SK-N-SH (cell line): ENCODE results near the gene DCBLD1. TPM values are rescaled to one million over a fixed set of nuclear protein-coding genes. Genes with fewer than 3 reads are reported as not detected.

Experiments used
- CTCF ChIA-PET: fragments of 300-600, 350-600 bp; formaldehyde crosslinking; extraction: SDS; loops from one replicate; lab custom pipeline; 2021; lab: Yijun Ruan, JAX
- POLR2A ChIA-PET: fragments of 350-600 bp; sonication (Branson Sonifier 250); formaldehyde crosslinking; extraction: SDS; loops from one replicate; lab custom pipeline; 2020; ENCODE audit warnings: antibody characterized with exemption, inconsistent platforms; lab: Yijun Ruan, JAX
- DNase-seq: peaks from one replicate; pipeline ENCODE4 v3.0.0; 2012
- H2AFZ ChIP-seq: fragments of 200-600 bp; sonication (generic); 2 replicates; pipeline ENCODE4 v1.8.1; 2016; ENCODE audit warnings: antibody characterized with exemption, mild to moderate bottlenecking, low read depth
- H3F3A ChIP-seq: fragments of 200-600 bp; sonication (generic); replicated peaks from 2 replicates; pipeline ENCODE3; 2016; ENCODE audit warnings: antibody characterized with exemption, mild to moderate bottlenecking; ENCODE audit not compliant: insufficient read depth
- H3K27ac ChIP-seq, 2 experiments: fragments of 200-500 bp in 1 of 2; fragments of 200-600 bp in 1 of 2; sonication (Bioruptor generic) in 1 of 2; sonication (generic), shearing (Covaris generic) in 1 of 2; 2 replicates each; pipeline versions ENCODE4 v1.5.1 to v1.6.1; 2014 to 2016; ENCODE audit warnings: low read depth in 2 of 2, inconsistent platforms in 1 of 2, low read length in 1 of 2, mild to moderate bottlenecking in 1 of 2, mixed read lengths in 1 of 2
- H3K27me3 ChIP-seq: fragments of 200-600 bp; sonication (generic), shearing (Covaris generic); 2 replicates; pipeline ENCODE4 v1.6.1; 2016; ENCODE audit warnings: mixed run types; ENCODE audit not compliant: insufficient read depth
- H3K36me3 ChIP-seq, 2 experiments: fragments of 200-500 bp in 1 of 2; fragments of 200-600 bp in 1 of 2; sonication (Bioruptor generic) in 1 of 2; sonication (generic) in 1 of 2; replicated peaks in 1 of 2; 2 replicates each; pipeline versions ENCODE3 to v1.5.1; 2014 to 2016; ENCODE audit warnings: low read length in 1 of 2, mild to moderate bottlenecking in 1 of 2; ENCODE audit not compliant: insufficient read depth in 2 of 2, control insufficient read depth in 1 of 2
- H3K4me1 ChIP-seq, 2 experiments: fragments of 200-500 bp in 1 of 2; fragments of 200-600 bp in 1 of 2; sonication (Bioruptor generic) in 1 of 2; sonication (generic), shearing (Covaris generic) in 1 of 2; 2 replicates each; pipeline versions ENCODE4 v1.5.1 to v1.6.1; 2014 to 2016; ENCODE audit warnings: low read depth in 1 of 2, low read length in 1 of 2, mixed run types in 1 of 2; ENCODE audit not compliant: insufficient read depth in 2 of 2, control insufficient read depth in 1 of 2
- H3K4me2 ChIP-seq: fragments of 200-600 bp; sonication (generic), shearing (Covaris generic); 2 replicates; pipeline ENCODE4 v1.6.1; 2017; ENCODE audit warnings: mixed run types
- H3K4me3 ChIP-seq, 2 experiments: fragments of 200-500 bp in 1 of 2; fragments of 200-600 bp in 1 of 2; sonication (Bioruptor generic) in 1 of 2; sonication (generic), shearing (Covaris generic) in 1 of 2; 2 replicates each; pipeline versions ENCODE4 v1.5.1 to v1.8.1; 2014 to 2016; ENCODE audit warnings: low read depth in 2 of 2, inconsistent platforms in 1 of 2, low read length in 1 of 2, mild to moderate bottlenecking in 1 of 2, mixed read lengths in 1 of 2, moderate library complexity in 1 of 2
- H3K79me2 ChIP-seq: fragments of 200-600 bp; sonication (generic); 2 replicates; pipeline ENCODE4 v1.8.1; 2017; ENCODE audit warnings: mild to moderate bottlenecking; ENCODE audit not compliant: insufficient read depth
- H3K9ac ChIP-seq: fragments of 200-600 bp; sonication (generic); 2 replicates; pipeline ENCODE4 v1.6.1; 2017; ENCODE audit warnings: mixed run types
- H3K9me2 ChIP-seq: fragments of 200-600 bp; sonication (generic); 2 replicates; pipeline ENCODE4 v1.6.1; 2017; ENCODE audit warnings: mixed run types
- H3K9me3 ChIP-seq: fragments of 200-600 bp; sonication (generic); 2 replicates; pipeline ENCODE4 v1.6.1; 2017; ENCODE audit warnings: mixed run types, mild to moderate bottlenecking, moderate library complexity
- H4K20me1 ChIP-seq: fragments of 200-600 bp; sonication (generic); 2 replicates; pipeline ENCODE4 v1.6.1; 2017; ENCODE audit warnings: mild to moderate bottlenecking, mixed run types; ENCODE audit not compliant: insufficient read depth
- CTCF ChIP-seq: fragments of 200-600 bp; sonication (generic); IDR thresholded peaks from 2 replicates; pipeline ENCODE4 v1.6.1; 2017; ENCODE audit warnings: antibody characterized with exemption, mild to moderate bottlenecking, moderate library complexity
- EP300 ChIP-seq, 2 experiments: IDR thresholded peaks; 2 replicates each; pipeline versions ENCODE4 v1.4.0 to v1.6.1; 2012; ENCODE audit warnings: borderline replicate concordance in 1 of 2, low read depth in 1 of 2, low read length in 1 of 2
- FOXJ3 ChIP-seq: sonication (generic); formaldehyde crosslinking; IDR thresholded peaks from 2 replicates; pipeline ENCODE4 v1.5.1; 2020; ENCODE audit warnings: mild to moderate bottlenecking, missing genetic modification reagents
- FOXM1 ChIP-seq: IDR thresholded peaks from 2 replicates; pipeline ENCODE4 v1.4.0; 2012; ENCODE audit warnings: low read depth, mild to moderate bottlenecking
- GATA2 ChIP-seq: sonication (generic); formaldehyde crosslinking; IDR thresholded peaks from 2 replicates; pipeline ENCODE4 v1.5.0; 2020; ENCODE audit warnings: mild to moderate bottlenecking, missing genetic modification reagents
- IRF3 ChIP-seq: fragments of 150-350 bp; IDR thresholded peaks from 2 replicates; pipeline ENCODE4 v1.6.1; 2016; ENCODE audit warnings: mild to moderate bottlenecking, low read depth, low read length
- JUND ChIP-seq: IDR thresholded peaks from 2 replicates; pipeline ENCODE4 v1.4.0; 2012
- MEF2A ChIP-seq: IDR thresholded peaks from 2 replicates; pipeline ENCODE4 v1.4.0; 2012; ENCODE audit warnings: low read depth, borderline replicate concordance
- NFIC ChIP-seq: IDR thresholded peaks from 2 replicates; pipeline ENCODE4 v1.4.0; 2012; ENCODE audit warnings: borderline replicate concordance
- NRF1 ChIP-seq: IDR thresholded peaks from 2 replicates; pipeline ENCODE4 v1.6.1; 2012; ENCODE audit warnings: low read depth, mild to moderate bottlenecking, low read length
- PBX3 ChIP-seq: IDR thresholded peaks from 2 replicates; pipeline ENCODE4; 2012
- POLR2AphosphoS5 ChIP-seq: IDR thresholded peaks from 2 replicates; pipeline ENCODE4 v1.6.1; 2012; ENCODE audit warnings: low read depth, low read length
- RAD21 ChIP-seq: IDR thresholded peaks from 2 replicates; pipeline ENCODE4 v1.6.1; 2012; ENCODE audit warnings: mild to moderate bottlenecking, low read length
- RFX5 ChIP-seq: IDR thresholded peaks from 2 replicates; pipeline ENCODE4 v1.6.1; 2012; ENCODE audit warnings: mild to moderate bottlenecking, improper control_type of control experiment, low read length
- SMC3 ChIP-seq: IDR thresholded peaks from 2 replicates; pipeline ENCODE4 v1.6.1; 2012; ENCODE audit warnings: low read depth, low read length, improper control_type of control experiment
- TAF1 ChIP-seq: IDR thresholded peaks from 2 replicates; pipeline ENCODE4 v1.6.1; 2012; ENCODE audit warnings: low read depth, mild to moderate bottlenecking, low read length, moderate library complexity, borderline replicate concordance
- TCF12 ChIP-seq: IDR thresholded peaks from 2 replicates; pipeline ENCODE4 v1.4.0; 2012
- TEAD4 ChIP-seq: IDR thresholded peaks from 2 replicates; pipeline ENCODE4 v1.4.0; 2012; ENCODE audit warnings: mild to moderate bottlenecking, borderline replicate concordance; ENCODE audit not compliant: insufficient read depth
- YY1 ChIP-seq: IDR thresholded peaks from 2 replicates; pipeline ENCODE4 v1.4.0; 2012; ENCODE audit warnings: low read depth, mild to moderate bottlenecking
- WGBS: methylation state at CpG from one replicate; pipeline ENCODE4 v1.1.6; 2017; ENCODE audit warnings: low lambda C conversion rate; 5-methylcytosine and 5-hydroxymethylcytosine counted together
- polyA plus RNA-seq, 3 experiments: library from polyadenylated mRNA; depleted of rRNA; stranded (reverse); fragments of >200 nt; gene quantifications; 2 replicates each; pipeline ENCODE4 v1.2.3, GENCODE V29; 2012

Gene DCBLD1
- polyA plus RNA-seq, 1 of the 3 experiments (the other 2 are of a cell fraction) = 82.2 TPM

GRCh38 chr6:117574198-117574597 is 91.7 kb downstream of the DCBLD1 start:
- no peak for TF ChIP-seq MEF2A
- TF ChIP-seq TAF1 = no peak
- no peak for TF ChIP-seq GATA2
- TF ChIP-seq IRF3 = no peak
- no peak for TF ChIP-seq FOXJ3 (CRISPR knock-in tag)
- no peak for TF ChIP-seq SMC3
- TF ChIP-seq PBX3 = no peak
- TF ChIP-seq FOXM1 = no peak
- no peak for TF ChIP-seq EP300 (IDR thresholded peaks at IDR 0.05; ENCODE audit: borderline replicate concordance in 1 of 2, low read depth in 1 of 2, low read length in 1 of 2)
- TF ChIP-seq NFIC = no peak
- TF ChIP-seq TEAD4 = no peak
- TF ChIP-seq CTCF = no peak
- no peak for TF ChIP-seq POLR2AphosphoS5
- no peak for TF ChIP-seq TCF12
- no peak for TF ChIP-seq YY1
- no peak for TF ChIP-seq RFX5
- no peak for TF ChIP-seq JUND
- TF ChIP-seq NRF1 = no peak
- no peak for TF ChIP-seq RAD21
- TF ChIP-seq, all 33 proteins: peak for 0
- H3K9me3 ChIP-seq = no peaks in the 10 kb centered on the region
- POLR2A ChIA-PET = no interaction called here
- no peak overlapping the region for H3K27ac ChIP-seq
- no peak overlapping the region for H3K4me3 ChIP-seq
- no peak overlapping the region for H2AFZ ChIP-seq
- H3K27me3 ChIP-seq = no peaks in the 10 kb centered on the region
- H3K9ac ChIP-seq = no peak overlapping the region
- CTCF ChIA-PET = interaction anchor here (1.9 kb wide), 1 partner anchor 19 kb away, joined by 8 read pairs; no protein-coding TSS in a partner anchor
- H3K4me1 ChIP-seq = no peaks in the 10 kb centered on the region
- H3F3A ChIP-seq = peaks cover 6% of the 10 kb centered on the region
- H3K9me2 ChIP-seq = 0 out of 2 replicates have a peak, but pooled peaks cover 3% of the 10 kb centered on the region
- WGBS = 88% methylated on average over 4 of the region's 4 CpGs
- H4K20me1 ChIP-seq = no peaks in the 10 kb centered on the region
- no peak overlapping the region for H3K4me2 ChIP-seq
- DNase-seq = no peak
- peaks cover 30% of the 10 kb centered on the region for H3K79me2 ChIP-seq
- peaks cover 87 to 89% of the 10 kb centered on the region in 2 experiments for H3K36me3 ChIP-seq
